ENCODE measurements around the gene RRP36.

GRCh38 chr6:43024436-43024835 is 3.0 kb downstream of the RRP36 start:
- no peak for TF ChIP-seq CTCF (IDR thresholded peaks at IDR 0.05; ENCODE audit: poor library complexity)
- no peak for TF ChIP-seq EZH2phosphoT487 (IDR thresholded peaks at IDR 0.05; ENCODE audit: low read depth, severe bottlenecking, unreplicated experiment)

Data from hepatocyte (in vitro differentiated cells).